Measurements from ENCODE around the gene SYPL1.

The SYPL1 gene

DNA sequence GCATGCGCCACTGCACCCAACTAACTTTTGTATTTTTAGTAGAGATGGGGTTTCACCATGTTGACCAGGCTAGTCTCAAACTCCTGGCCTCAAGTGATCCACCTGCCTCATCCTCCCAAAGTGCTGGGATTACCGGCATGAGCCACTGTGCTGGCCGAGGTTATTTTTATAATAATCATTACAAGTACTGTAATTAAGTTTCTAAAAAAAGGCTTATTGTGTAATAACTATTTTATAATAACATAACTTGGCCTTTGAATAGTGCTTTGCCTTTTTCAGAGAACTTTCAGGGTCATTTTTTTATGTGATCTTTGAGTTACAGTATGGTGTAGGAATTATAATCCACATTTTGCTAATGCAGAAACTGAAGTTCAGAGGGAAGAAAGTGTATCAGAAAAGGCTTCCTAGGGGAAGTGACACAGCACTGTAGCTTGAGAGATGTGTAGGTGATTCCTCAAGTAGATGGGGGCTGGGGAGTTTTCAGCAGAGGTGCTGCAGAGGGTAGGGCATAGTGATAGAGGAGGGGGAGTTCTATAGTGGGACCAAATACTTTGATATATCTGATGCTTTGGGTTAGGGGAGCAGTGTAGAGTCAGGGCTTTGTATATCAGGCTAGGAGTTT is 9.2 kb upstream of the SYPL1 start:
- DNase-seq, result no peak

DNA sequence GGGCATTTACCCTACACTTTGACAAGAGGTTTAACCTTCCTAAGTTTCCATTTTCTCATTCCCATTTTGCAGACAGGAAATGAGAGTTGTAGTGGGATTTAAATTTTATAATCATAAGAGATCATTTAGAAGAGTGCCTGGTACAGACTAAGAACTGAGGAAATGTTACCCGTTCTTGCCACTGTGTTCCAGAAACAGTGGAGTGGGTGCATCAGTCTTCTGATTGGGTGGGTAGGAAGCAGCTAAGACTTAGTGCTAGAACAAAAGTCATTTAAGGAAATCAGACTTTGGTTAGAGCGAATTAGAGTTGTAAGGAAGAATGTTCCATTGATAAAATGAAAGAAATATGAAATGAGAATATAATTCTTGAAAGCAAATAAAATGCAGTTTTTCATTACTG is 8.4 kb upstream of the SYPL1 start:
- DNase-seq, result no peak

DNA sequence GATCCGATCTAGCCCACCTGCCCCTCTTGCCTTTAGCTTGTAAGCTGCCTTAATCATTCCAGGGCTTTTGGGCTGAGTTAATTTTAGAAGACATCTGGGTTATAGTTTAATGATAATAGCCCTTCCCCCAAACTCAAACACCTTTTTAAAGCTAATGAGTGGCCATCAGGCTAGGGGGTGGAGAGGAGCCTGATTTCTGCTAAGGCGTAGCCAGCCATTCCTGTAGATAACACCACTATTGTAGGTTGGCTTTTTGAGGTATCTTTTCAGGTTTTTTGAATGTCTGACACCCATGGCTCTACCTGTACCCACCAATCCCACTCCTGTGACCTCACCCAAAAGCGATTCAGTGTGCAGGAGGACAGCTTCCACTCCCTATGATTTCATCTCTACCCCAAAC is 7.6 kb upstream of the SYPL1 start:
- DNase-seq, result no peak

DNA sequence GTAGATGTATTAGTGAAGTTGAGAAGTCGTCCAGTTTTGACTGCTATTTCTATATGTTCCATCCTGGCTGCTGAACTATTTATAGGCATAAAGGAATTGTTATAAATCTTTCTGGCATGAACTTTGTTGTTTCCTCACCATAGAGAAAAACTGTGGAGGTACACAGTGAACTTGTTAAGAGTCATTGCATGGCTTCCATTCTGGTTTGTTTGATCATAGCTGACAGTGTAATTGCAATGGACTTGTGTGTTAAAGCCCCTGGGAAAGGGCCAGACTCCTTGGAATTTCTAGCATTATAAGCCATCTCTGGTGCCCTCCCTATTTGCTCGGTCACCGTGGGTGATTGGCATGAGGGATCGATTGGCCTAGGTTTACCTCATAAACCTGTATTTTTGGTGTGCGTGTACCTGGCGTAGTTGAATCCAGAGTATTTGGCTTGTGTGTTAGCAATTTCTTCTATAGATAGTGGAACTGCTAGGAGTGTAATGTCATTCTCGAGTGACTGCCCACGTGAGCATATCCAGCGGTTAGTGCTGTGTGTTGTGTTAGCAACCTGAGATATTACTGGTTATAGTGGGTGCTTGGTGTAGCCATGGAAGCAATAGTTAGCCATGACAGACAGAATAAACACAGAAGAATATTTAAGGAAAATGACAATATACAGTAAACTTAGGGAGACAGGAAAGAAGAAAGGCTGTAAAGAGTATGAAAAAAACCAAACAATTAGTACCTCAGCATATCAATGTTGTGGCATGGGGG is 5.9 kb upstream of the SYPL1 start:
- no peak for DNase-seq

DNA sequence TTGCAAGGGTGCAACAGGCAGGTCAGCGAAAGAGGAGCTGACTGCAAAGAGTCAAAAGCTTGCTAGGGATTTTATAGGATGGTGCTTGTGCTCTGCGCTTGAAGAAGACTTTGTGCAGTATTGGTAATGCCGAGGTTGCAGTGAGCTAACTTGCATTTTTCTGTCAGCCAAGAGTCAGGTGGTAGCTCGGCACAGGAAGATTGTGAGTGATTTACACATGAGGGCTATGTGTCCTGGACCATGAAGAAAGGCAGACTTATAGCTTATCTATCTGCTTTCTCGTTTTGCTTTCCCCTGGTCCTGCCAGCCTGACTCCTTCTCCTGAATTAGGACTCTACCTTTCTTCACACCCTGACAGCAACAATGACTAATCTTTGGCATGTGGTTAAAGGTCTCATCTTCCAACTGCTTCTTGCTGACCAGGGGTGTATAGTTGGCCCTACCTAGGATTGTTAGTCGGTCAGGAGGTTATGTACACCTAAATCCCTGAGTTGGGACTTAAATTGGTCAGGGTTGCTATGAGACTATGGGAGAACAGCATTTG is 4.1 kb upstream of the SYPL1 start:
- DNase-seq, result no peak

DNA sequence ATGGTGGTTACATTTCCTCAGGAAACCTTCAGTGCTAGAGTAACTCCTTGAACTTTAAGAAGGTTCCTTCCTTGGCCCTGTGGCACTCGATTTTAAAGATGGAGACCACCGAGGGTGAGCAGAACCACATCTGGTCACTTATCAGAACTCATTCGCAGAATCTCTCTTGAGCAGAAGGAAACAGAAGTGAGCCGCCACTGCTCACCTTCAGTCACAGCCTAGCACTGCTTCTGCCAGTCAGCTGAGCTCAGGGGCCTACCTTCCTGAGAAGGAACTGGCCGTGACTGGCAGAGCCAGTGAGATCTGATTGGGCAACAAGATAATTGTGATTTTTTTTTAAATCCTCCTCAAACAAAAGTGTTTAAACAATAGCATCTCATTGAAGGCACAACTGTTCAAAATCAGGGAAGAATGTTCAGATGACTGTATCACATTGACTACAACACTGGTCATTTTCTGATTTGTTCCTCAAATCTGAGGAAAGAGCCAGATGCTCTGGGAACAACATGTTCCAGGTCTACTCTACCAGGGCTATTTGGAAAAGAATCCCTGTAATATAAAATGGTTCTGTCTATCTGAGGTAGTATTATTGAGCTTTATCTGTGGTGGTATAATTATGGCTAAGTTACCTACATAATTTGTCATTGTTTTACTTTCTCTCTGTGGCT is 2.7 kb upstream of the SYPL1 start:
- peak in 1 of 5 donors; percentile 11 for DNase-seq

DNA sequence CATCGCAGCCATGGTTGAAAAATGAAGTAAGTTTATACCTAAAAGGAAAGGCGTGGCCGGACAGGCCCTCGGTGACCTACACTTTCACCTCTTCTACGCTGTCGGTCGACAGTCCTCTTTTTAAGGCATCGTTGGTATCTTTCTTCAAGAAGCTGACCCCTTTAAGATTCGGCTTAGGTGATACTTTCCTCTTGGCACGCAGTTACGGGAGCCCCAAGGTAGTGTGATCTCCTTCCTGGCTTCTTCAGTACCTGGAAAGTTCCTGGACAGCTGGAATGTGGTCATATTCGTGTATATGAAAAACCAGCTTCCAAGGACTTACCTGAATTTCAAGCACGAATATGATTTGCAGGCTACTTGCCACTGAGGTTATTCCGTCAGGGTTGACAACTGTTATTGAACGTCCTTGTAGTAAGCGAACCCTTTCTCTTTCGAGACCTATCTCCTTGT is 885 bp upstream of the SYPL1 start:
- DNase-seq, result no peak

DNA sequence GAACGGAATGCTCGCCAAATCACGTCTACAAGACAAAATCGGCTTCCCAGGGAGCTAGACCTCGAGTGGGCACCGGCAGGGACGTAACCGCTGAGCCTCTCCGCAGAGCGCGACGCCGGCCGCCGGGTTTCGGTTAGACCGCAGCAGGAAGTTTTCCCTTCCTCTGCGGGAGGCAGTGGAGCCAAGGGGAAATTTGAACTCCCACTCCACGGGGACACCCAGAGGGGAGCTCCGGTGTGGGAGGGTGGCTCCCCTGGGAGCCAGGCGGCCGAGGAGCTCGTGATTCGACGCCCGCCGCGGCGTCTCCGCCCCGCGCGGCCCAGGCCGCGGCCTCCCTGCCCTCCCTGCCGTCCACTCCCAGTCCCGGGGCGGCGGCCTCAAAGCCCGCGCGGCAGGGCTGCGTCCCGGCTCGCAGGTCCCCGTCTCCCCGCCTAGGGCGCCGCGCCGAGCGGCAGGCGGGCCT is 426 bp downstream of the SYPL1 start:
- DNase-seq, result peak; percentile 34 to 52 (median 38)

DNA sequence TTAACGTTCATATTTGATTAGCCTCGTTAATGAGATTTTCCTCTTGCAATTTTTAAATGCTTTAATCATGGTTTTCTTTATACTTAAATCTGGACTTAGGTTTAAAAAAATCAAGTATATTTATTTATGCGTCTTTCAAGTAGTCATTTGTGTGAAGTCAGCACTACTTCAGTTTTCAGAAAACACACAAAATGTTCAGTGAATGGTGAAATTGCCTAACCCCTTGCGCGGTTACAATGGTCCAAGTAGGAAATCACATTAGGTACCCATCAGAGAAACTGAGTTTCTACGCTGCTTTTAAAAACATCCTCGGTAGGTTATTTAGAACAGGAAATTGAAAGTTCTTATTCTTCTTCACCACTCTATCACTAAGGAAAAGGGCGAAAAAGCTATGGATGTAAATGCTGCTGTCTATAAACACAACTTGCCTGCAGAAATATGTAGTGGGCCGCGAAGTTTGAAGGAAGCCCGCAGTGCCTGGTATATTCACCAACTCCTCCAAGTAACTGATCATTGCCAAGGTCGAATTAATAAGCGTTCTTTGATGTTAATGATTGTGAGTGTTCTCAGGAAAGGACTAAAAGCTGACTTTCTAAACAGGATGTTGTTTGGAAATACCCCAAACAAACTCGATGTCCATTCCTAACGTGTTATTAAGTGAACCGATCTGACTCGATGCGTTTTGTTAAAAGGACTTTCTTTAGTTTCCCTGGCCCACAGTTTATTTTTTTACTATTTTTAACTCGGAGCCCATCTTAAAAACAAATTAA is 1.0 kb downstream of the SYPL1 start:
- no peak for DNase-seq

DNA sequence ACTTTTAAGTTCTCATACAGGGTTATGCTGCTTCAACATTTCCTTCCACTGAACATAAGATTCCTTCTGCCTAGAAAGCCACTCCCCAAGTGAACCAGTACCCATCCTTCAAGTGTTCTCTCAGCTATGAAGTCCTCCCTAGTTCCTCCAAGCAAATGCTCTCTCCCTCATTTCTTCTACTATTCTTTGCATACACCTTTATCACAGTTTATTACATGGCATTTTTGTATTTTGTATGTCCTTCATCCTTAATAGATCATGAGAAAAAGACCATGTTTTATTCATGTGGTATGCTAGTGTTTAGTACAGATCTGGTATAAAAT is 1.9 kb downstream of the SYPL1 start:
- no peak for DNase-seq

DNA sequence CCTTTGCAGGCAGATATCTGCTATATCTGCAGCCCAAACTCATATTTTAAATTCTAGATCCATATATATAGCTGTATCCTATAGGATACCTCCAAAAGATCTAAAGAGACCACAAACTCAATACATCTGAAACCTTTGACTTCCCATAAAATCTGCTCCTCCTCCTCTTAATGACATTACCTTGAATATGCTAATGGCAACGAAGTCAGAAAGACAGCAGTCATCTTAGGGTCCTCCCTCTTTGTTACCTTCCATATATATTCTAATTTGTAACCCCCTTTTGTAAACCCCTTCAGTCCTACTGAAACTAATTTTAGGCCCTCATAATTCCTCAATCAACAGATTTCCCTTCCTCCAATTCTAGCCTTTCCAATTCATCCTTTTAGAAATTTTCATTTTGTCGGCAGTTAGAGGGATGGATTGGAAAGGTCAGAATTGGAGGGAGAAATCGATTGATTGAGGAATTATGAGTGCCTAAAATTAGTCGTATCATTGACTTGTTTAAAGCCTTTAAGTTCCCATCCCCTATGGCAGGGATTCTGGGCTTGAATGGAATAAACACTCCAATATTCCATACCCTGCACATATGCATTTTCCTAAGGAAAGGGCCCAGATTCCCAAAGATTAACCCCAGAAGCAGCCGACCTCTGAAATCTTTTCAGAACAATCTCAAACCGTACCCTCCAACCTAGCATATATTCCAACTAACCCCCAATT is 2.4 kb downstream of the SYPL1 start:
- DNase-seq, result no peak

DNA sequence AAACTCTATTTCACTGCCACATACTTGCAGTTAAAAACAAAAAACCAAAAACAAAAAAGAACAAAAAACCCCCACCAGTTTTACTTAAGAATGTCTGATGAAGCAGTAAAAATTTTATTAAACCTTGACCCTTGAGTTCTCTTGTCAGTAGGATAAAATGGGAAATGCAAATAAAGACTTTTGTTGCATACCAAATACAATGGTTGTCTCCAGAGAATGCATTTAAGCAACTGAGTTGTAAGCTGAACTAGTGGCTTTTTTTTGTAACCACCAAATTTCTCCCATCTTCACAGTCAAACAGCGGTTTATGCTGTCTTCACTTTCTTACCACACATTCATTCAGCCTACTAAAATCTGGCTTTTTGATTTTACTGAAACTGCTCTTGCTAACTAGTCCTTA is 3.1 kb downstream of the SYPL1 start:
- peak in 1 of 5 donors; percentile 29 for DNase-seq

DNA sequence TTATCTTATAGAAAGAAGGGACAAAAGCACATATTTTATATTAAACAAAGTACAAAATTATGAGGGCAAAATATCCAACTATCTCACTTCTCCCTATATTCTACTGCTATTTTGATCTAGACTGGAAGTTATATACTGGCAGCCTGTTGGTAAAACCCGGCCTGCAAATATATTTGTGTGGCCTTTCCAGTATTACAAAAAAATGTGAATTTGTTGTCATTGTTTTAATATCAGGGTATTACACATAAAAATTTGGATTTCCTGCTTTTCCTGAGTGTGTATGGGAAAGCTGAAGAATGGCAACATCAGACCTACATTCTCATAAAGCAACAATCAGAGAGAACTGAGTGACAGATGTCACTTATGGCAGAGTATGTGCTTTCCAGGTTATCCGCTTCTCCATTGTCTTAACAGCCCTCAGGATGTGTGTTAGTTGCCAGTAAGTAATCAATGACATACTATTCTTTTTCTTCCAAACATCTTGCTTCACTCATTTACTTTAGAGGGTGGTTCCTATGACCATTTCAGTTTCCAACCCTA is 7.3 kb downstream of the SYPL1 start:
- DNase-seq, result no peak

DNA sequence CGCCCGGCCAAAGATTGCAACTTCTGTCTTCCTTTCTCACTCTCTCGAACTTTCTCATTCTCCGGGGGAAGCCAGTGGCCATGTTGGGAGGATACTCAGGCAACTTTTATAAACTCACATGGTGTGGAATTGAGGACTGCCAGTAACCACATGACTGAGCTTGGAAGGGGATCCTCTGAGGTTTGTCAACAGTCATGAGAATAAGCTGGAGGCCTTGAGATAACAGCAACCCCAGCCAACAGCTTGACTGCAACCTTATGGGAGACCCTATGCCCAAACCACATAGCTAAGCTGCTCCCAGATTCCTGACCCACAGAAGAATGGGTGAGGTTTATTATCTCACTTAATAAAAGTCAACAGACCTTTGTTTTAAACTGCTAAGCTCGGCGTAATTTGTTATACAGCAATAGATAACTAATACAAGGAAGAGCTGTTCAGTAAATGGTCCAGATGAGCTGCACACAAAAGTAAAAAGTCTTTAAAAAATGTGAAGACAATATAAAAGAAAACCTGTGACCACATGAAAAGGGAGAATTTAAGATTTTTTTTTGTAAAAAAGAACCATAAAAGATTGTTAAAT is 9.6 kb downstream of the SYPL1 start:
- DNase-seq, result no peak

DNA sequence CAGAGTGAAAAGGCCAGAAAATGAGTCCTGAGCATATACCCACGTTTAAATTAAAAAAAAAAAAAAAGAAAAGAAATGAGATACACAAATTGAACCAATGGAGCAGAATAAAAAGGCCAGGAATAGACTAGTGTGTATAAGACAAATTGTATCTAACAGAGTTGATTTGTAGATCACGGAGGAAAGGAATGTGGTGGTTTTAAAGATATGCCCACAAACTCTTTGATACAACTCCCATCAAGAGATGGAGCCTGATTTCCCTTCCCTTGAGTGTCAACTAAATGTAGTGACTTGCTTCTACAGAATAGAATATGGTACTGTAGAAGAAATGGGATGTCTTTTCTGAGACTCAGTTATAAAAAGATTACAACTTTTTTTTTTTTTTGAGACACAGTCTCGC is 10.4 kb downstream of the SYPL1 start:
- DNase-seq, result no peak

DNA sequence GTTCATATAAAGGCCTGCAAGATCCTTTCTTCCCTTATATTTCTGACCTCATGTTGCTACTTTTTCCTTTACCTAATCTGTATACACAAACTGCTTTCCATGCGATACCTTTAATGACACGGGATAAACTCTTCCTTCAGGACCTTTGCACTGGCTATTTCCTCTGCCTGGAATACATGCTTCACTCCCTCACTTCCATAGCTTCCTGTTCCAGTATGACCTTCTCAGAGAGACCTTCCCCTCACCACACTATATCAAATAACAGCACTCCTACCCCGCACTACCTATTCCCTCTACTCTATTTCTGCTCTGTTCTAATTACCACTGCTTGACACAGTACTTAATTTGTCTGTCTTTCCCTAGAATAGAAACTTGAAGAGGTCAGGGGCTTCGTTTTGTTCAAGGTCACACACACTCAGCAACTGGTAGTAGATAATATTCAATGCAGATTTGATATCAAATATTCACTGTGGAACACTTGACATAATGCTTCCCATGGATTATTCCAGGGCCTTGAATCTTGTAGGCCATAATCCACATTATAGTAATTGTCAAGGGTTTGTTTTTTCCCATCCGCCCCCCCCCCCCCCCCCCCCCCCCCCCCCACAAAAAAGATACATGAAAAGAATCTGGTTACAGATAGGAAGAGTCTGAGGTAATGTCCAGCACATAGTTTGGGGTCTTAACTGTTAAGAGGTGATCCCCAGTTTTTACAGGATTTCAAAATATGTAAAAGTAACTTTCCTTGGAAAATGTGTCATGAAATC is 11.1 kb downstream of the SYPL1 start:
- DNase-seq, result no peak

DNA sequence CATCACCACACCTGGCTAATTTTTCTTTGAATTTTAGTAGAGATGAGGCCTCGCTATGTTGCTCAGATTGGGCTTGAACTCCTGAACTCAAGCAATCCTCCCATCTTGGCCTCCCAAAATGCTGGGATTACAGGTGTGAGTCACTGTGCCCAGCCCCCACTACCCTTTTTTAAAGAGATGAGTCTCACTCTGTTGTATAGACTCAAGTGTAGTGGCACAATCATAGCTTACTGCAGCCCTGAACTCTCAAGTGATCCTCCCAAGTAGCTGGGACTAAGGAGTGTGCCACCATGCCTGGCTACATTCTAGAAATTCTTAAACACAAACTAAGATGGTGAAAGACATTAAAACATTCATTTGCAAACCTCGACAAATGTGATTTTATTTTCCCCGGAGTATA is 12.6 kb downstream of the SYPL1 start:
- DNase-seq, result no peak

DNA sequence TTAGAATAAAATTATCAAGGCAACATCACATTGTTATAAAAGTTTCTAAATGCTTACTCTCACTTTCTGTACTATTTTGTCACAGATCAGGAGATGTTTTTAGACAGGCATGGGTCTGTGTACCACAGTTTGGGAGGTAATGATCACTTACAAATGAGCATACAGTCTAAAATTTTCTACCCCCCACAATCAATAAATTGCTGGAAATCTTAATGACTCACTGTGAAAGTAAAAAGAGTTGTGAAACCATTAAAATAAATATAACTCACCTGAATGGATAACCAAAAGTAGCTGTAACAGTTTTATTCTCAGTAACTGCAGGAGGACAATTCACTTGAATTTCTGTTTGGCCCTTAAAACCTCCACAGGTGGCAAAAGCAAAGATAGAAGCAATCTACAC is 13.2 kb downstream of the SYPL1 start:
- DNase-seq, result no peak

DNA sequence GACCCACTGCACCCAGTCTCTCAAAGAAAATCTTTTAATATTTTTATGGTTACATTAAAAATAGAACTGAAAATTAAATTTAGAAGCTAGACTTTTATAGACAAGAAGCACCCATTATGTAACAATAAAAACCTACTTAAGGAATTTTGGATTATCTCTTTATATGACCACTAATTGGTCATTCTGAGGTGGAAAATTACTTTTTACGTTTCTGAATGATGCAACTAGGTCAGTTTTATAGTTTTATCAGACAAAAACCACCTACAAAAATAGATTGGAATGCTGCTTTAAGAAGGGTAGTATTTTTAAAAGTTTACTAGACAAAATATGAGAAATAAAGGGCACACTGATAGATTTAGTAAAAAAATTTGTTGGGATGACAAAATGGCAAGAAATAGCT is 16.5 kb downstream of the SYPL1 start:
- DNase-seq, result no peak

DNA sequence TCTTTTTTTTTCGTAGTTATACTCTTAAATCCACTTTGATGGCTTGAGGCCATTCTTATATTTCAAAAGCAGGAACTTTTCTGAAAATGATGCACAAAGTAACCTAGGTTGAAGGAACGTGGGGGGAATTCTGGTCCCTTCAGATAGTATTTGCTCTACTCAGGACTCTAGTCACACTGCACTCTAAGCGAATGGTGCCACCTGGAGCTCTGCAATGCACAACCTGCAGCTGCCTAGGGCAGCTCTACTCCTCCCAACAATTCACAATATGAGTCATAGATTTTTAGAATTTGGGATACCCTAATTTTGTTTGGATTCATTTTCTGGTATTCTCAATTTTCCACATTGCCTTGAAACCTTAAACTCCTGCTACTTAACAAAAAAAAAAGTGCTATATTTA is 17.3 kb downstream of the SYPL1 start:
- no peak for DNase-seq

DNA sequence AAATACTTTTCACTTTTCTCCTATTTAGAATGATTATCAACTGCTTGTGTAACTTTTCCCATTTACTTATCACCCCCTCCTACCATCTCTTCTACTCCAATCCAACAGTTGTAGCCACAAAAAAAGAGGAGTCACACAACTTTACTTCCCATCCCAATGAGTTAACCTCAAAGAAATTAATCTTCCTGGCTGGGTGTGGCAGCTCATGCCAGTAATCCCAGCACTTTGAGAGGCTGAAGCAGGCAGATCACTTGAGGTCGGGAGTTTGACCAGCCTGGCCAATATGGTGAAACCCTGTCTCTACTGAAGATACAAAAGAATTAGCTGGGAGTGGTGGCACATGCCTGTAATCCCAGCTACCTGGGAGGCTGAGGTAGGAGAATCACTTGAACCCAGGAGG is 19.9 kb downstream of the SYPL1 start:
- no peak for DNase-seq
